ENCODE measurements around the gene PCDHGA7.
"Not testable (repeated sequence)": the region's sequence is repeated elsewhere in the genome, so short reads cannot be mapped to it uniquely, and the experiment has no call there.

Gene PCDHGA7

GRCh38 chr5:141369994-141370848 is 12.3 kb upstream of the PCDHGA7 start, which contains the start of gene PCDHGB3:
Gene PCDHGB3, plus strand, starts transcription at chr5:141370242. Its CDS starts 153 bp downstream, at chr5:141370395.
- DNase-seq (ENCODE audit: low read depth): peak; percentile 34
- TF ChIP-seq, protein P1, sequence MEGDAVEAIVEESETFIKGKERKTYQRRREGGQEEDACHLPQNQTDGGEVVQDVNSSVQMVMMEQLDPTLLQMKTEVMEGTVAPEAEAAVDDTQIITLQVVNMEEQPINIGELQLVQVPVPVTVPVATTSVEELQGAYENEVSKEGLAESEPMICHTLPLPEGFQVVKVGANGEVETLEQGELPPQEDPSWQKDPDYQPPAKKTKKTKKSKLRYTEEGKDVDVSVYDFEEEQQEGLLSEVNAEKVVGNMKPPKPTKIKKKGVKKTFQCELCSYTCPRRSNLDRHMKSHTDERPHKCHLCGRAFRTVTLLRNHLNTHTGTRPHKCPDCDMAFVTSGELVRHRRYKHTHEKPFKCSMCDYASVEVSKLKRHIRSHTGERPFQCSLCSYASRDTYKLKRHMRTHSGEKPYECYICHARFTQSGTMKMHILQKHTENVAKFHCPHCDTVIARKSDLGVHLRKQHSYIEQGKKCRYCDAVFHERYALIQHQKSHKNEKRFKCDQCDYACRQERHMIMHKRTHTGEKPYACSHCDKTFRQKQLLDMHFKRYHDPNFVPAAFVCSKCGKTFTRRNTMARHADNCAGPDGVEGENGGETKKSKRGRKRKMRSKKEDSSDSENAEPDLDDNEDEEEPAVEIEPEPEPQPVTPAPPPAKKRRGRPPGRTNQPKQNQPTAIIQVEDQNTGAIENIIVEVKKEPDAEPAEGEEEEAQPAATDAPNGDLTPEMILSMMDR (IDR thresholded peaks at IDR 0.05; ENCODE audit: insufficient read depth, low read depth, low read length, missing control alignments): peak; percentile 47
- H3K4me3 ChIP-seq (ENCODE audit: low read length): peak within 1 kb of the TSS; percentile 30

- no peak for DNase-seq (ENCODE audit: low read depth)
- TF ChIP-seq, protein P1 (IDR thresholded peaks at IDR 0.05; ENCODE audit: insufficient read depth, low read depth, low read length, missing control alignments): no peak
- no peak overlapping the region for H3K4me3 ChIP-seq (ENCODE audit: low read length)
These were observed 10.7 kb upstream of the PCDHGA7 start for GRCh38 chr5:141371572-141372475.

DNA sequence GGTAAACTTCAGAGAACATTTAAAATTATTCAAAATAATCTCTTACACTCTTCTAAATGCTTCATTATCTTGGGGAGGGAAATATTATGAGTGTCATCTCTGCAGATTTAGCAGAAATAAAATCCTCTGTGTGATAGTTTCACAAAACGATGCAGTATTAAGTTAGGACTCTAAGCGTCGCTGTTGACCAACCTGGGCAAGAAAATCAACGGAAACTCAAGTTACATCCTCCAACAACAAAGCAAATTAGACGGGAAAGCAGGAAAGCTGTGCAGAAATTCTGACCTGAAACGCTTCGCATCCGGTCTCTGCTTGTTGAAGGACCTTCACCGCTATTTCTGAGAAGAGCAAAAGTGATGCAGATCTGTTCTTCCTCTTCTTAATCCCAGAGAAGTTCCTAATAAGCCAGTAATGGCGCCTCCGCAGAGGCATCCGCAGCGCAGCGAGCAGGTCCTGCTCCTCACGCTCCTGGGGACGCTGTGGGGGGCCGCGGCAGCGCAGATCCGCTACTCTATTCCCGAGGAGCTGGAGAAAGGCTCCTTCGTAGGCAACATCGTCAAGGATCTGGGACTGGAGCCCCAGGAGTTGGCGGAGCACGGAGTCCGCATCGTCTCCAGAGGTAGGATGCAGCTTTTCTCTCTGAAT is 8.7 kb upstream of the PCDHGA7 start, which contains the start of gene PCDHGA6:
Gene PCDHGA6 (plus strand): TSS at position 219 of the 645 bp plus-strand sequence. CDS start 193 bp downstream, at position 412.
- H3K4me3 ChIP-seq (ENCODE audit: low read length): peak within 1 kb of the TSS; percentile 21
- peak; percentile 27 for DNase-seq (ENCODE audit: low read depth)
- TF ChIP-seq, protein P1 (IDR thresholded peaks at IDR 0.05; ENCODE audit: insufficient read depth, low read depth, low read length, missing control alignments): peak; percentile 46

GRCh38 chr5:141374627-141375026 is 7.9 kb upstream of the PCDHGA7 start:
- TF ChIP-seq, protein P1 (IDR thresholded peaks at IDR 0.05; ENCODE audit: insufficient read depth, low read depth, low read length, missing control alignments): no peak
- DNase-seq (ENCODE audit: low read depth): no peak
- H3K4me3 ChIP-seq (ENCODE audit: low read length): no peak overlapping the region

GRCh38 chr5:141375444-141376155 is 6.9 kb upstream of the PCDHGA7 start:
- DNase-seq (ENCODE audit: low read depth): not testable (repeated sequence)

GRCh38 chr5:141383345-141383744 is 803 bp downstream of the PCDHGA7 start:
- no peak overlapping the region for H3K4me3 ChIP-seq (ENCODE audit: low read length)
- no peak for DNase-seq (ENCODE audit: low read depth)
- TF ChIP-seq, protein P1 (IDR thresholded peaks at IDR 0.05; ENCODE audit: insufficient read depth, low read depth, low read length, missing control alignments): no peak

More at GRCh38 chr5:141375444-141376155, 6.9 kb upstream of the PCDHGA7 start:
- not testable (repeated sequence) for H3K4me3 ChIP-seq (ENCODE audit: low read length)

Measured in epithelial cell of esophagus (primary cell).